ENCODE data around the gene CDCP1. TPM values are rescaled to one million over a fixed set of nuclear protein-coding genes. Genes with fewer than 3 reads are reported as not detected.

CDCP1 gene
- total and polyA plus RNA-seq, 2 donors (not counting 1 experiment from before 2014, with no cell fraction given): not detected

DNA sequence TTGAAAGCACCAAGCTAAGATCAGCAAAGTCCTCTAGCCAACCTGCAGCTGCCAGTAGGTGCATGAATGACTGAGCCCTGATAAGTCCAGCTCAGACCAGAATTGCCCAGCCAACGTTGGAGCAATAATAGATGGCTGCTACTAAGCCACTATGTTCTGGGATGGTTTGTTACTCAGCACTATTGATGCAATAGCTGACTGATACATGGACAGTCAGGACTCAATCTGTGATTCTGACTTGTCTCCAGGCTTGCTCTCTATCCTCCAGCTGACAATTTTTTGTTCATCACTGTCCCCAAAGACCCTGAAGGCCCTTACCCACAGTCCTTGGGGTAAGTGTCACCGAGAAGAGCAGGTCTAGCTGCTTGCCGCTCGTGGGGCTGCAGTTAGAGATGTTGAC lies 55.3 kb downstream of the CDCP1 start:
- H2AFZ ChIP-seq (ENCODE audit: insufficient read depth, low read depth, low read length, poor library complexity, severe bottlenecking): no peak overlapping the region
- no peak overlapping the region for H3K4me3 ChIP-seq (ENCODE audit: control extremely low read depth in 1 of 5, extremely low read depth in 1 of 5, insufficient read depth in 1 of 5, low read depth in 2 of 5, low read length in 4 of 5)
- WGBS (ENCODE audit: insufficient coverage): 88% methylated on average over 4 of the region's 4 CpGs
- H3K4me2 ChIP-seq (replicated peaks; ENCODE audit: low read depth, low read length, poor library complexity, severe bottlenecking): no peak overlapping the region
- H3K27me3 ChIP-seq (replicated peaks in 1 of 4; ENCODE audit: control extremely low read depth in 1 of 4, control insufficient read depth in 3 of 4, insufficient read depth in 4 of 4, low read length in 3 of 4): peaks cover 0 to 3% (median 0%) of the 10 kb centered on the region in 4 experiments
- ChIA-PET CTCF (no interaction called here), POLR2A (no interaction called here)
- peaks cover 12% of the 10 kb centered on the region for H3K27me3 Mint-ChIP-seq
- H3K27ac Mint-ChIP-seq: no peak overlapping the region
- H3K9ac ChIP-seq (ENCODE audit: low read length): no peak overlapping the region
- DNase-seq (no peak), ATAC-seq (ENCODE audit: low read depth) (no peak)
- no peaks in the 10 kb centered on the region for H3K4me1 ChIP-seq (ENCODE audit: control insufficient read depth in 2 of 2, insufficient read depth in 2 of 2, low read length in 2 of 2)
- TF ChIP-seq, protein P1, sequence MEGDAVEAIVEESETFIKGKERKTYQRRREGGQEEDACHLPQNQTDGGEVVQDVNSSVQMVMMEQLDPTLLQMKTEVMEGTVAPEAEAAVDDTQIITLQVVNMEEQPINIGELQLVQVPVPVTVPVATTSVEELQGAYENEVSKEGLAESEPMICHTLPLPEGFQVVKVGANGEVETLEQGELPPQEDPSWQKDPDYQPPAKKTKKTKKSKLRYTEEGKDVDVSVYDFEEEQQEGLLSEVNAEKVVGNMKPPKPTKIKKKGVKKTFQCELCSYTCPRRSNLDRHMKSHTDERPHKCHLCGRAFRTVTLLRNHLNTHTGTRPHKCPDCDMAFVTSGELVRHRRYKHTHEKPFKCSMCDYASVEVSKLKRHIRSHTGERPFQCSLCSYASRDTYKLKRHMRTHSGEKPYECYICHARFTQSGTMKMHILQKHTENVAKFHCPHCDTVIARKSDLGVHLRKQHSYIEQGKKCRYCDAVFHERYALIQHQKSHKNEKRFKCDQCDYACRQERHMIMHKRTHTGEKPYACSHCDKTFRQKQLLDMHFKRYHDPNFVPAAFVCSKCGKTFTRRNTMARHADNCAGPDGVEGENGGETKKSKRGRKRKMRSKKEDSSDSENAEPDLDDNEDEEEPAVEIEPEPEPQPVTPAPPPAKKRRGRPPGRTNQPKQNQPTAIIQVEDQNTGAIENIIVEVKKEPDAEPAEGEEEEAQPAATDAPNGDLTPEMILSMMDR (IDR thresholded peaks at IDR 0.05): no peak
- H3K79me2 ChIP-seq (ENCODE audit: control insufficient read depth, insufficient read depth, low read length): no peaks in the 10 kb centered on the region
- H3K4me1 Mint-ChIP-seq: no peaks in the 10 kb centered on the region
- intact Hi-C loops (cut with micrococcal nuclease): no loop called here
- no peaks in the 10 kb centered on the region for H4K20me1 ChIP-seq (ENCODE audit: control insufficient read depth, insufficient read depth, low read length, poor library complexity, severe bottlenecking)
- H3K9me3 ChIP-seq (ENCODE audit: control extremely low read depth in 1 of 3, control insufficient read depth in 2 of 3, insufficient read depth in 1 of 3, low read length in 2 of 3): peaks cover 0 to 13% (median 0%) of the 10 kb centered on the region in 3 donors
- H3K36me3 ChIP-seq (replicated peaks in 1 of 2; ENCODE audit: control extremely low read depth in 1 of 2, control insufficient read depth in 1 of 2, extremely low read depth in 1 of 2, insufficient read depth in 2 of 2, low read length in 1 of 2): no peaks in the 10 kb centered on the region
- no peaks in the 10 kb centered on the region for H3K9me3 Mint-ChIP-seq (ENCODE audit: insufficient read depth)
- H3K4me3 Mint-ChIP-seq: no peak overlapping the region
- H3K27ac ChIP-seq (ENCODE audit: low read length in 2 of 2): no peak overlapping the region

DNA sequence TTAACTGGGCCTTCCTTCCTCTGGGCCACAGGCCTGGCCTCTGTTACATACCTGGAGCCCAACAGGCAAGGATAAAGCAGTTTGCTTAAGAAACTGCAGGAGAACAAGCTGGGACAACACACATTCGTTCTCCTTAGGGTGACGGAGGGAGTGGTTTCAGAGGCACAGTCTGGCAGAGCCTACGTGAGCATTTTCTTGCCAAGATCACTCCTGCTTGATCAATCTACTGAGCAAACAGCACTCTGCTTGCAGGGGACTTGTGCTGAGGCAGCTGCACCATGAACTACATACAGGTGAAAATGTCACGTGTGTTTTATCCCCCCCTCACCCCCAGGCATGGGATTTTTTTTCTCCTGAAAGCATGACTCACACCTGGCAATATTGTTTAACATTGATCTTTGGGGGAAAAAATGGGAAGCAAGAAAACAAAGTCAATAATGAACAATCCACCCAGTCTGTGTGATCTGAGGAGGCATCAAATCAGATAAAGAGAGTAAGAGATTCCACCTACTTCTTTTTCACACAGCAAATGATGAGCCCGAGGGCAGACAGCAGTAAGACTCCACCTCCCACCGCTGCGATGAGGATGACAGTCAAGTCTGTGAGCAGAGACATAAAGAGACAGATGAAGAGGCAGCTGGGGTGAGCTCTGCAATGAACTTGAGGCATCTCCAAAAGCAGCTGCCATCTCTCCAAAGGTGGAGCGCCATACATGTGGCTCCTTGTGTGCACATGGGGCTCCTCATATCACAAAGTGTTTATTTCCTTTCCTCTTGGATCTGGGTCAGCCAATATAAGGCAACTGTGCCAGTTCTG lies 57.4 kb downstream of the CDCP1 start:
- H3K27me3 ChIP-seq (replicated peaks in 1 of 4; ENCODE audit: control extremely low read depth in 1 of 4, control insufficient read depth in 3 of 4, insufficient read depth in 4 of 4, low read length in 3 of 4): peaks cover 0 to 3% (median 0%) of the 10 kb centered on the region in 4 experiments
- DNase-seq (no peak), ATAC-seq (ENCODE audit: low read depth) (no peak)
- no peaks in the 10 kb centered on the region for H3K9me3 Mint-ChIP-seq (ENCODE audit: insufficient read depth)
- no peaks in the 10 kb centered on the region for H3K36me3 ChIP-seq (replicated peaks in 1 of 2; ENCODE audit: control extremely low read depth in 1 of 2, control insufficient read depth in 1 of 2, extremely low read depth in 1 of 2, insufficient read depth in 2 of 2, low read length in 1 of 2)
- no peaks in the 10 kb centered on the region for H3K4me1 ChIP-seq (ENCODE audit: control insufficient read depth in 2 of 2, insufficient read depth in 2 of 2, low read length in 2 of 2)
- no peaks in the 10 kb centered on the region for H4K20me1 ChIP-seq (ENCODE audit: control insufficient read depth, insufficient read depth, low read length, poor library complexity, severe bottlenecking)
- H3K9me3 ChIP-seq (ENCODE audit: control extremely low read depth in 1 of 3, control insufficient read depth in 2 of 3, insufficient read depth in 1 of 3, low read length in 2 of 3): peaks cover 0 to 6% (median 0%) of the 10 kb centered on the region in 3 donors
- no peaks in the 10 kb centered on the region for H3K4me1 Mint-ChIP-seq
- no peak overlapping the region for H3K4me3 ChIP-seq (ENCODE audit: control extremely low read depth in 1 of 5, extremely low read depth in 1 of 5, insufficient read depth in 1 of 5, low read depth in 2 of 5, low read length in 4 of 5)
- TF ChIP-seq EZH2 (IDR thresholded peaks at IDR 0.05; ENCODE audit: borderline replicate concordance, insufficient read depth, low read depth, low read length, poor library complexity, severe bottlenecking): no peak
- TF ChIP-seq, protein P1 (IDR thresholded peaks at IDR 0.05): no peak
- H3K79me2 ChIP-seq (ENCODE audit: control insufficient read depth, insufficient read depth, low read length): no peaks in the 10 kb centered on the region
- no peak overlapping the region for H3K4me3 Mint-ChIP-seq
- no peak overlapping the region for H3K9ac ChIP-seq (ENCODE audit: low read length)
- H3K27me3 Mint-ChIP-seq: peaks cover 14% of the 10 kb centered on the region
- no peak overlapping the region for H3K4me2 ChIP-seq (replicated peaks; ENCODE audit: low read depth, low read length, poor library complexity, severe bottlenecking)
- 96% methylated on average over 6 of the region's 8 CpGs for WGBS (ENCODE audit: insufficient coverage)
- ChIA-PET CTCF (no interaction called here), POLR2A (no interaction called here)
- no peak overlapping the region for H3K27ac ChIP-seq (ENCODE audit: low read length in 2 of 2)
- intact Hi-C loops (cut with micrococcal nuclease): no loop called here
- no peak overlapping the region for H2AFZ ChIP-seq (ENCODE audit: insufficient read depth, low read depth, low read length, poor library complexity, severe bottlenecking)
- no peak overlapping the region for H3K27ac Mint-ChIP-seq
